GM18507 (cell line): Measurements from ENCODE around the gene BCAS4.
"Not testable (repeated sequence)": the region's sequence is repeated elsewhere in the genome, so short reads cannot be mapped to it uniquely, and the experiment has no call there.

Experiments used
- DNase-seq: peaks from one replicate; pipeline ENCODE4 v3.0.0; 2011; ENCODE audit warnings: low read depth; ENCODE audit not compliant: insufficient read length; ENCODE audit errors: extremely low spot score
- FAIRE-seq: peaks from 2 replicates; lab custom pipeline; 2011; peaks lifted over from hg19 to GRCh38; lab: Jason Lieb, UNC

Gene BCAS4

DNA sequence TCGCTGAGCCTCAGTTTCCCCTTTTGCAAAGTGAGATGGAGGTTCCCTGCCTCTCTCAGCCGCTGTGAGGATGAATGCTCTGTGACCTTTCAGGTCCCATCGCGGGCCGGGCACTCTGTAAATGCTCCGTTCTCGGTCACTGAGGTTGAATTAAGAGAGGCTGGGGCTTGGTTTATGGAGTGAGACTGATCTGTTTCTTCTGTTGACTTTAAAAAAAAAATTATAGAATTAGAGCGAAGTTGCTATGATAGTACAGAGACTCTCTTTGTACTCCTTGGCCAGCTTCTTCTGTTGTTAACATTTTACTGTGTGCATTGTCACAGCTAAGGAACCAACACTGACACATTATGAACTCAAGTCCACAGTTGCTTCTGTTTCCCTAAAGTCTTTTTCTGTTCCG is 72.0 kb downstream of the BCAS4 start:
- FAIRE-seq, result no peak
- DNase-seq, result no peak

DNA sequence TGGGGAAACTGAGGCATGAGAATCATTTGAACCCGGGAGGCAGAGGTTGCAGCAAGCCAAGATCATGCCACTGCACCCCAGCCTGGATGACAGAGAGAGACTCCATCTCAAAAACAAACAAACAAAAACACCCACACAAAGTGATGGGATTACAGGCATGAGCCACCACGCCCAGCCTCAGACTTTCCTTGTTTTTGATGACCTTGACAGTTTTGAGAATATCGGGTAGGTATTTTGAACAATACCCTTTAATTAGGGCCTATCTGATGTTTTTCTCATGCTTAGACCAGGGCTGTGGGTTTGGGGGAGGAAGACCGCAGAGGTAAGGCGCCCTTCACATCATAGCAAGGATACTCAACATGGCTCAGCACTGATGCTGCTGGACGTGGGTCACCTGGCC is 72.9 kb downstream of the BCAS4 start:
- no peak for DNase-seq
- no peak for FAIRE-seq

DNA sequence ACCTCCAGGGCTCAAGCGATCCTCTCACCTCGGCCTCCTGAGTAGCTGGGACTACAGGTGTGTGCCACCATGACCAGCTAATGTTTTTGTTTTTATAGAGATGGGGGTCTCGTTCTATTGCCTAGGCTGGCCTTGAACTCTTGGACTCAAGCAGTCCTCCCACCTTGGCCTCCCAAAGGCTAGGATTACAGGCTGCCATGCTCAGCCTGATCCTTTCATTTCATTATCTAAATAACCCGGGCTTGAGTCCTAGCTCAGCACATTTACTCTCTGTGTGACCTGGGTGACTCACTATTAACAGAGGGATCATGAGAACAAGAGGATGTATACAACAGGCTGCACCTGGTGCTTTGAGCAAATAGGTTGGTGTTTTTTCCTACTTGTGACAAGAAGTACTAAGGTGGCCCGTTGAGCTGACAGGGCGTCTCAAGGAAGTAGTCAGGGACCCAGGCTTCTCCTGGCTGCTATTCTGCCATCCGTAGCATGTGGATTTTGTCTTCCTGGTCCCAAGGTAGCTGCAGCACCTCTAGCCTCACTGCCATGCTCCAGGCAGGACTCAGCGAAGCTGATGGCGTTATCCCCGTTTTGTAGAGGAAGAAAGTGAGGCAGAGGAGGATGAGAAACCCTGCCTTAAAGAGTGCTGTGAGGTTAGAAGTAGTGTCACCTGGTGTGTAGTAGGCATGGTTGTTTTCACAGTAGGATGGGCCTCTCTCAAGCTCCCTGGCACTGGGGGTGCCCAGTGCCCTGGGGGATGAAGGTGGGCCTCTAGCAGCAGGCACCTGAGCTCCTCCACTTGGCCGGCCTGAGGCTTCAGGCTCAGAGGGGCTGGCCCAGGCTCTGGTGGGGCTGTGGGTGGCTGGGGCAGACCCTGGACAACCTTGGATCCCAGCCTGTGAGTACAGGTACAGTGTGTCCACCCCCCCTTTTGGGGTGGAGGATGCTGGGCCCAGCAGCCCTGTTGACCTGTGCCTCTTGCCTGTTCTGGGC is 73.9 kb downstream of the BCAS4 start:
- no peak for FAIRE-seq
- no peak for DNase-seq

DNA sequence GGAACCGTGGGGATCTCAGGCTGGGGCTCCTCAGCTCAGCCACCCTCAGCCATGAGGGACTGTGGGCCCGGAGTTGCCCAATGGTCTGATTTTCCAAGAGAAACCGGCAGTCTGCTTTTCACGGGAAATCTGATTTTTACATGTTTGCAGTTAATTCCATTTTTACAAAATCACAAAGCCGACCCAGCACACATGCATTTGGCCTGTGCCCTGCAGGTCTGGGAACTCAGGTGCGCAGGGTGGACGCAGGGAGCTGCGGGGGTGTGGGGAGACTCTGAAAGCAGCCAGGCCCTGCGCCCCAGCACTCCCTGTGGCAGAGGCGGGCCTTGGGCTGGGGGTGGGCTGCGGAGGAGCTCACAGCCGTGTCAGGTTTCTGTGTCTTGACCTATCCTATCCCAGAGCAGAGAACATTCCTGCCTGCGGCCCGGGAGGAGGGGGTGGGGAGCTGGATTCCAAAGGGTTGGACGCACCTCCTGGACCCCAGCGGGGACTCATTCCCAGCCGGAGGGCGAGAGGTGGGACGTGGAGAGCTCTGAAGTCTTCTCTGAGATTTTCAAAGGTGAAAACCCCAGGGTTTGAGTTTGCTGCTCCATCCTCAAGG is 75.8 kb downstream of the BCAS4 start:
- DNase-seq, result no peak
- no peak for FAIRE-seq

DNA sequence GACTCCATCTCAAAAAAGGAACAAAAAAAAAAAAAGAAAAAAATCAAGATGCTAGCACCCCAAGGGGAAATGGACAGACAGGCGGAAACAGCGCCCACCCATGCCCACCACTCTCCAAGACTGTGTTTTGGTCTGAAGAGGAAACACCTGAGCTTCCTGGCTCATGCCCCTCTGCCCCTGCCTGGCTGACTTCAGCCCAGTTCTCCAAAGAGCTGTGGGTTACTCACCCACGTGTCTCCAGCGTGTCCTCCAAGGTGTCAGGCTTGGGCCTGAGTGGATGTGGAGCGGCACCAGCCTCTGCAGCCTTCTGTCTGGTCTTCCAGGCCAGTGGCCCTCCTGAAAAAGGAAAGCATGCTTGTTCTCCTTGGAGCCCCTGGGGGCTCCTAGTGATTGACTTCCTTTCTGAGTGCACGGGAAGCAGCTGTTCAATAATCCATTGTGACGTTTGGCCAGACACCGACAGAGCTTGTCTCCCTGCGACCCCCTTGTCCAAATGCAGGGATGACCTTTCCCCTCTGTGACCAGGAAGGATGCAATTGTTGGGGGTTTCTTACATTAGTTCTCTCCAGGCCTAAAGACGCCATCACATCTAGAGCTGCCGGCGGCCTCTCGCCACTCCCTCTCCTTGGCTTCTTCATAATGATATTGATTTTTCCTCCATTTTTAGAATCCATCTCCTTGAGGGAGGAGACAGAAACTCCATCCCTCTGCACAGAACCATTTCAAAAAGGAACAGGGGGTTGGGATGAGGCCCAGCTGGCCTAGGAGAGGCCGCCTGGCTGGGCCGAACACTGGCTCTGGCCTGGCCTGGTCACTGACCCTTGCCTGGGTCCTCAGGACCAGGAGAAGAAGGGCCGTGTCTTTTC is 77.9 kb downstream of the BCAS4 start:
- FAIRE-seq, result no peak
- DNase-seq, result no peak

DNA sequence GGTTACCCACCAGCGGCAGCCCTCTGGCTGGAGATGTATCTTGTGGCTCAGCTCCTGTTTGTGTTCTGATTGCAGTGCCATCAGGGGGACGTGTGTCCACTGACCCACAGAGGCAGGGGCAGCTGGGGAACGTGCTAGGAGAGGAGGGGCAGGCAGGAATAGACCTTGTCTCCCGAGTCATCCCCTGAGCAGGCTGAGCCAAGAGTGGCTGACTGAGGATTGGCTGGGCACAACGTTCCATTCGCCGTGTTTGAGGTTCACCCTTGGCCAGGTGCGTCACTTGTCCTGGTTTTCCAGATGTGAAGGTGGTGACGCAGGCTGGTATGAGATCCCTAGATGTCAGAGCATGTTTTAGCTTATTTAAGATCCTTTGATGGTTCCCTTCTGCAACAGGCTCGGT is 78.7 kb downstream of the BCAS4 start:
- FAIRE-seq, result no peak

DNA sequence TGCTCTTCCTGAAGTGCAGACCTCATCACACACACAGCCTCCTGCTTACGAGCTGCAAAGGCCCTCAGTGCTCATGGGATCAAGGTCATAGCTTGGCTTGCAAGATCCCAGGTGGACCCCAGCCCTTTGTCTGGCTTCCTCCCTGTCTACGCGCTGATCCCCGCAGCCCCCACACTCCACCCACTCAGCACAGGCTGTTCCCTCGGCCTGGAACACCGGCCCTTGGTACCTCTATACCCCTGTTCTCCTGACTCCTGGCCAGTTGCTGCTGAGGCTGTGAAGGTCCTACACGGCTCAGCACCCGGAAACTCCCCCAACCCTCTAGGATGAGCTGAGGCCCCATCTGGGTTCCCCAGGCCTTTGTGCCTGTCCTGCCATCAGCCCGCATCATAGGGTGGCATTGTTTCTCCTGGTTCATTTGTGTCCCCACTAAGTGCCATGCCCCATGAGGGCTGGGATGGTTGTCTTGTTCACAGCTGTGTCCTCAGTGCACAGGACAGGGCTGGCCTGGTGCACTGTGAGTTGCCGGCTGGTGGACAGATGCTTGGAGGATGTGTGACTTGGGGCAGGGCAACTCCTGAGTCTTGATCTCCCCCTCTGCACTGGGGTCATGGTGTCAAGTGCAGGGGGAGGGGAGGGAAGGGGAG is 79.4 kb downstream of the BCAS4 start:
- FAIRE-seq (no peak), DNase-seq (no peak)

More for the DNA sequence above, 78.7 kb downstream of the BCAS4 start:
- DNase-seq, result no peak

DNA sequence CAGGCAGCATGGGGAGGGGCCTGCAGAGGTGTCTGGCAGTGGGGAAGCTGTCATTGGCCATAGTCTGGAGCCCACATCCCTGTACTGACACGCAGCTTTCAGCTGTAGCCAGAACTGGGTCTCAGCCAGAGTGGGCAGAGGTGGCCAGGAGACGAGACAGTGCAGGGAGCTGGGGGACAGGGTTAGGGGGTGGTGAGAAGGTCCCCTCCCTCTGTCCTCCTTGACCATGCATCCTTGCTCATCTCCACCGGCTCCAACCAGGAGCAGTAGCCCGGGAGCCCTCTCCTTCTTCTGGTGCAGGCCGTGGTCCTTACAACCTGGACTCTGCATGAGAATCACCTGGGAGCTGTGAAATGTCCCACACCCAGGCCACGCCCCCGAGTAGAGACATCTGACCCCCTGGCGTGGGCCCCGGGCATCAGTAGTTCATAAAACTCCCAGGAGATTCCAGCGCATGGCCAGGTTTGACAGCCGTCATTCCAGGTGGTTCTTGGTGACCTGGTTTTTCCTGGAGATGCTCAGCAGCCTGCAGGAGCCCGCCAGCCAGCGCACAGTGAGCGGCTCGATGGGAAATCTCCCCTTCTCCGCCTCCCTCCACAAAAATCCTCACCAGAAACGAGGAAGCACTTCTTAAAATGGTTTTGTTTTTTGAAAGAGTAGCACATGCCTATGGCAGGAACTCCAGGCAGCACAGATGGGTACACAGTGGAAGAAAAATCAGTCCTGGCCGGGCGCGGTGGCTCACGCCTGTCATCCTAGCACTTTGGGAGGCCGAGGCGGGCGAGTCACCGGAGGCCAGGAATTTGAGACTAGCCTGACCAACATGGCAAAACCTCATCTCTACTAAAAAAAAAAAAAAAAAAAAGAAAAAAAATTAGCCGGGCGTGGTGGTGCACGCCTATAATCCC is 80.2 kb downstream of the BCAS4 start:
- DNase-seq (no peak), FAIRE-seq (no peak)

DNA sequence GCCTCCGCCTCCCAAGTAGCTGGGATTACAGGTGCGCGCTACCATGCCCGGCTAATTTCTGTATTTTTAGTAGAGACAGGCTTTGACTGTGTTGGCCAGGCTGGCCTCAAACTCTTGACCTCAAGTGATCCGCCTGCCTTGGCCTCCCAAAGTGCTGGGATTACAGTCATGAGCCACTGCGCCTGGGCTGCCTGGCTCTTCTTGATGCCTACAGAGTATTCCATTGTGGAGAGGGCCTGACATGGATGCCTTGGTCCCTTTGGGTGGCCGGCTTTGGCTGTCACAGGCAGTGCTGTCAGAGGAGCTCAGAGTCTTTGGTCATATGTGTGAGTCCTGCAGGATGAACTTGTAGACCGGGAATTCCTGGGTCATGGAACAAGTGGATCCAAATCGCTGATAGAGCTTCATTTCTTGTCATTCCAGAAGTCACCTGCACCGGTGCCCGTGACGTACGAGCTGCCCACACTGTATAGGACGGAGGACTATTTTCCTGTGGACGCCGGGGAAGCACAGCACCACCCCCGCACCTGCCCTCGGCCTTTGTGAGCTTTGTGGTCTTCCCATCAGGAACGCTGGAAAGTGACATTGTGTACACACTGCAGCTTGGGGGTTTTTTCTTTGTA is 81.3 kb downstream of the BCAS4 start:
- DNase-seq (no peak), FAIRE-seq (no peak)

DNA sequence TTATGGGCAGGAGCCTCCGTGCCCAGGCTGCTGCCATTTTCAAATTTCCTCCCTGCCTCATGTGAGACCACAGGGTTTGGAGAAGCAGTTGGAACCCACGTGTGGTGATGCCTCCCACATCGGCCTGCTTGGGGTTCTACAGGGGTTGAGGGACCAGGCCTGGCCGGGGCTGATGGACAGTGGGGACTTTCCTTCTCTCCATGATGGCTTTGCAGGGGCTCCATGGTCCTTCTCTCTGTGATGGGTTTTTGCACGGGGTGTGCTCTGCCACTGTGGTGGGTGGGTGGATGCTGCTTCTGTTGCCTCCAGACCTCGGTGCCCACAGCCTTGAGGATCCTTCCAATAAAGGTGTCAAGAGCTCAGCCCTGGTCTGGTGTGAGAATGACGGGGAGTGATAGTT is 82.0 kb downstream of the BCAS4 start:
- DNase-seq (no peak), FAIRE-seq (no peak)

DNA sequence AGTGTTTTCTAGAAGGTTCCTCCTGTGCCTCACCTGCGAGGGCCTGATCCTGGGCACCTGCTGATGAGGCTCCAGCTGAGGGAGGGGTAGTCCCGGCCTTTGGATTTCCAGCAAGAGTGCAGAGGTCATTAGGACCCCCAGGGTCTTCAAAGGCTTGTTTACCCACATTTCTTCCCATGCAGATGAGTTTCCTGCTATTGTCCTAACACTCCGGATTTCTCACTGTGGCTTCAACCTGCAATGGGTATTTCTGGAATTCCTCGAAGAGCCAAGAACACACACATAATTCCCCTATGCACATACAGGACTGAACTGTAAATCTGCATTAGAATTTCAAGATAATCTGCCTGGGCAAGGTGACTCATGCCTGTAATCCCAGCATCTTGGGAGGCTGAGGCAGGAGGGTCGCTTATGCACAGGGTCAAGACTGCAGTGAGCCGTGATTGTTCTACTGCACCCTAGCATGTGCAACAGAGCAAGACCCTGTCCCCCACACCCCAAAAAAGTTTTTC is 82.4 kb downstream of the BCAS4 start:
- no peak for FAIRE-seq

DNA sequence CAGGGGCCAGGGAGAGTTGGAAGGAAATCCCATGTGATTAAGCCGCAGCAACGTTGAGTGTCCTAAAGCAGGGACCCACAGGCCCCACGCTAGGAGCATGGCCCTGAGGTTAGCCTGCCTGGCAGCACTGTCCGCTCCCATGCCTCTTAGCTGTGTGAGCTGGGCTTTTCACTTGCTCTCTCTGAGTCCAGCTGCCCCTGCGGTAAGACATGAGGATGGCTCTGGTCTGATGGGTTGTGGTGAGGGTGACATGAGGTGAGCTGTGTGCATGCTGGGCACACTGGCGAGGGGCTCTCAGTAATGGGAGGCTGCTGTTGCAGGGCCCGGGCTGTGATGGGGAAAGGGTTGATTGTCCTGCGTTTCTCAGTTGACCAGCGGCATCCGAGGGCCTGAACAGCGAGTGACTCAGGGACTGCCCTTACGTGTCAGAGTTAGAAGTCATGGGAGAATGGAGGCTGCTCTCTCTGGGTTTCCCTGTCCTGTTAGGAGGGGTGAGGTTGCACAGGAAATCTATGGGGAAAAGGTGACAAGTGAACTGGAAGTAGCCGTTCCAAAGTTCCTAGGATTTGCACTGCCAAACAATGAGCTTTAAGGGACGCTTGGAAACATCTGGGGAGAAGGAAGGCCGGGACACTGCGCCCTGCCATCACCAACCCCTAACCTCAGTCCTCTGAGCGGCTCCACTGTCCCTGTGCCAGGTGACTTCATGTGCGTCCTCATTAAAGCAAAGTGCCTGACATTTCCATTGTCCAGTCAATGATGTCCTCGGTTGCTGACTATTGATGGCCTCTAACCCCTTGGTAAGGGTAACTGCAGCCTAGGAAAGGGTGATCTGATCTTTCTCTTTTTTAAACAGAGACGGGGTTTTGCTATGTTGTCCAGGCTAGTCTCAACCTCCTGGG is 85.0 kb downstream of the BCAS4 start:
- FAIRE-seq (no peak), DNase-seq (no peak)

More for the DNA sequence above, 82.4 kb downstream of the BCAS4 start:
- no peak for DNase-seq

DNA sequence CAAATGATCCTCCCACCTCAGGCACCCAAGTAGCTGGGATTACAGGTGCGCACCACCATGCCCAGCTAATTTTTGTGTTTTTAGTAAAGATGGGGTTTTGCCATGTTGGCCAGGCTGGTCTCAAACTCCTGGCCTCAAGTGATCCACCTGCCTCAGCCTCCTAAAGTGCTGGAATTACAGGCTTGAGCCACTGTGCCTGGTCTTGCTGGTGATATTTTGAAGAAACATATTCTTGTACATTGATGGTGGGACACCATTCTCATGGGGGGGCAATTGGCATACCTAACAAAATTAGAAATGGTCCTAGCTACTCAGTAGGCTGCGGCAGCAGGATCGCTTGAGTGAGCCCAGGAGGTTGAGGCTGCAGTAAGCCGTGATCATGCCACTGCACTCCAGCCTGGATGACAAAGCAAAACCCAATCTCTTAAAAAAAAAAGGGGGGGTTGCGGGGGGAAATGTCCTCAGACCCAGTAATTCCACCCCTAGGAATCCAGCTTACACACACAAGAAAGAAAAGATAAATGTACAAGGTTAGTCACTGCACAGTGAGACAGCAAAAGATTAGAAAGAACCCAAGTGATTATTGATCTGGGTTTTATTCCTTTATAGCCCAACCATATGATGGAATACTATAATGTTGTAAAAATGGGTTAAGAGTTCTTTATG is 87.0 kb downstream of the BCAS4 start:
- not testable (repeated sequence) for FAIRE-seq, DNase-seq

DNA sequence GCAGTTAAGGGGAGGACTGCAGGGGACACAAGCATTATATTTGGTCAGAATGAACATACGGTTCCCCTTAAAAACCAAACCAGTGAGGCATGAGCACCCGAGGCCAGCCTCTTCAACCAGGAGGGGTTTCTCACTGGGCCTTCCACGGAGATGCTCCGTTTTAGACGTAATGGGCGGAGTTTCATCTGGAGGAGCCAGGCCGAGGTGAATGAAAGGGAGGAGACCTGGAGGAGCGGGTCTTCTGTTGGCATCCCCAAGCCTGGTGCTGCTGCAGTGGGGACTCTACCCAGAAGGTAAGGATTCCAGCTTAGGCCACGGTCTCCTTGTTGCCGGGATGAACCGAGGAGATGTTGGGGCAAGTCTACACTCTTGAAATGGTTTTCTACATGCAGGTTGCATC is 89.0 kb downstream of the BCAS4 start:
- FAIRE-seq, result no peak
- no peak for DNase-seq

DNA sequence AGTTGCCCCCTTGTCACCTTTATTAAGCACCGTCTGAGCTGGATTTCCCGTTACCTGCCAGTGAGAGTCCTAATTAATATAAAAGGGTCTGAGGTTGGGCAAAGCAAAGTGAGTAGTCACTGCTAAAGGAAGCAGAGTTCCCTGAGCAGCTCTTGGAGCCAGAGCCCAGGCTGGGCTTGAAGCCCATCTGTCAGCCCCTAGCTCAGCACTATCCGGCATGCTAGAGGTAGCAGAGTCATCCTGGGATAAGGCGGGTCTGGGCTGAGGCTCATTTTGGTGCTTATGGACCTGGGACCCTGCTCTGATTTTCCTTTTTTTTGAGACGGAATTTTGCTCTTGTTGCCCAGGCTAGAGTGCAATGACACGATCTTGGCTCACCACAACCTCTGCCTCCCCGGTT is 90.2 kb downstream of the BCAS4 start:
- no peak for FAIRE-seq
- no peak for DNase-seq

DNA sequence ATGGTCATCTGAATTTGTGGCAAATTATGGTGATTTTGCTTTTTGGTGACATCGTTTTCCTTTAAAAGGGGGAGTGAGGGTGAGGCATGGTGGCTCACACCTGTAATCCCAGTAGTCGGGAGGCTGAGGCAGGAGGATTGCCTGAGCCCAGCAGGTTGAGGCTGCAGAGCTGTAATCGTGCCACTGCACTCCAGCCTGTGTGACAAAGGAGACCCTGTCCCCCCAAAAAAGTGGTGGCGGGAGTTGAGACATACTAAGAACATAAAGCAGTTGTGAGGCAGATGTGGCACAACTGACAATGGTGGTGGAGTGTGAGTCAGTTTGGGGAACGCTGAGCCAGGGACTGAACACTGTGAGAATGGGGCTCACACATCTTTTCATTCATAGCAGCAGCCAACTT is 90.9 kb downstream of the BCAS4 start:
- FAIRE-seq (no peak), DNase-seq (no peak)
